ENCODE data around the gene KIF22. TPM values are rescaled to one million over a fixed set of nuclear protein-coding genes. Genes with fewer than 3 reads are reported as not detected.
"Not testable (repeated sequence)": the region's sequence is repeated elsewhere in the genome, so short reads cannot be mapped to it uniquely, and the experiment has no call there.

KIF22 gene
- total RNA-seq, 1 donor: 78.5 TPM

DNA sequence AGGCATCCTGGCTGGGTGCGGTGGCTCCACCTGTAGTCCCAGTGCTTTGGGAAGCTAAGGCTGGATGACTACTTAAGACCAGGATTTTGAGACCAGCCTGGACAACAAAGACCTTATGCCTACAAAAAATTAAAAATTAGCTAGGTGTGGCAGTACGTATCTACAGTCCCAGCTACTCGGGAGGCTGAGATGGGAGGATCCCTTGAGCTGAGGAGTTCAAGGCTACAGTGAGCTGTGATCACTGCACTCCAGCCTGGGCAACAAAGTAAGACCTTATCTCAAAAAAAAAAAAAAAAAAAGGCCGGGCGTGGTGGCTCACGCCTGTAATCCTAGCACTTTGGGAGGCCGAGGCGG, 35.8 kb downstream of the KIF22 start:
- H3K4me3 ChIP-seq (ENCODE audit: low read length): no peak overlapping the region
- no peaks in the 10 kb centered on the region for H3K27me3 ChIP-seq (ENCODE audit: insufficient read depth, low read length)
- peaks cover 76% of the 10 kb centered on the region for H3K4me1 ChIP-seq (ENCODE audit: insufficient read depth, low read length)
- H3K9me3 ChIP-seq (ENCODE audit: low read depth, low read length): no peaks in the 10 kb centered on the region

DNA sequence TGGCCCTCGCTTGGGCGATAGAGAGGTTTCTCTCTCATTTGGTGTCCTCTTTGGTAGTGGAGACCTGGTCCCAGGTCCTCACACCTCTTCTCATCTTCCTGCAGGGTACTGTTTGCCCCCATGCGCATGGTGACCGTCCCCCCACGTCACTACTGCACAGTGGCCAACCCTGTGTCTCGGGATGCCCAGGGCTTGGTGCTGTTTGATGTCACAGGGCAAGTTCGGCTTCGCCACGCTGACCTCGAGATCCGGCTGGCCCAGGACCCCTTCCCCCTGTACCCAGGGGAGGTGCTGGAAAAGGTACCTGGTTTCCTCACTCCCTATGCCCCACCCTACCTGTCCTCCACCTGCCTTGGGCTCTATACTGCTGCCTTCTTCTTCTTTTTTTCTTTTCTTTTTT, 40.2 kb downstream of the KIF22 start:
- no peaks in the 10 kb centered on the region for H3K9me3 ChIP-seq (ENCODE audit: low read depth, low read length)
- peaks cover 33% of the 10 kb centered on the region for H3K4me1 ChIP-seq (ENCODE audit: insufficient read depth, low read length)
- H3K27me3 ChIP-seq (ENCODE audit: insufficient read depth, low read length): no peaks in the 10 kb centered on the region
- no peak overlapping the region for H3K4me3 ChIP-seq (ENCODE audit: low read length)

DNA sequence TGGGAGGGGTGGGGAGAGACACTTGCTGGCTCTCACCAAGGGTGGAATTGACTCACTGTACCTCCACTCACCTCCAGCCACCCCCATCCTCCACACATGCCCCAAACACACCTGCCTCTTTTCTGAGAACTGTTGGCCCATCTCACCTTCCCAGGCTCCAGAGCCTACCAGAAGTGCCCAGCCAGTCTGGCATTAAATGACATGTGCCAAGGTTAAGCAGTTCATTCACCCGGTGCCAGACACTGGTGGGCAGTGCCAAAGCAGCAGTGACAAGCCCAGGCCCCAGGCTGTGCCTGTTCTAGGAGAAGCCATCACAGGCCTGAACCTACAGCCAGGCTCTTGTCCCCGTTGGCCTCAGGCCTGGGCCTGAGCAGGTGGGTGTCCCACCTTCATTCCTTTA, 40.9 kb downstream of the KIF22 start:
- no peak overlapping the region for H3K4me3 ChIP-seq (ENCODE audit: low read length)
- H3K27me3 ChIP-seq (ENCODE audit: insufficient read depth, low read length): no peaks in the 10 kb centered on the region
- no peaks in the 10 kb centered on the region for H3K9me3 ChIP-seq (ENCODE audit: low read depth, low read length)
- peaks cover 26% of the 10 kb centered on the region for H3K4me1 ChIP-seq (ENCODE audit: insufficient read depth, low read length)

DNA sequence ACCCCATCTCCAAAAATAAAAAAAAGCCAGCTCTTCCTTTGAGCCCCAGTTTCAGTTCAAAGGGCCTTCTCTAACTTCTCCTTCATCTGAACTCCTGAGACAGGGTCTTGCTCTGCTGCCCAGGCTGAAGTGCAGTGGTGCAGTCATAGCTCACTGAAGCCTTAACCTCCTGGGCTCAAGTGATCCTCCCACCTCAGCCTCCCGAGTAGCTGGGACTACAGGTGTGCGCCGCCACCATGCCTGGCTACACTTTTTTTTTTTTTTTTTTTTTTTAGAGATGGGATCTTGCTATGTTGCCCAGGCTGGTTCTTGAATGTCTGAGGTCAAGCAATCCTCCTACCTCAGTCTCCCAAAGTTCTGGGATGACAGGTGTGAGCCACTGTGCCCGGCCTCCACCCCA, 42.7 kb downstream of the KIF22 start:
- not testable (repeated sequence) for H3K4me3 ChIP-seq (ENCODE audit: low read length); H3K9me3 ChIP-seq (ENCODE audit: low read depth, low read length); H3K27me3 ChIP-seq (ENCODE audit: insufficient read depth, low read length)
- H3K4me1 ChIP-seq (ENCODE audit: insufficient read depth, low read length): peaks cover 13% of the 10 kb centered on the region

DNA sequence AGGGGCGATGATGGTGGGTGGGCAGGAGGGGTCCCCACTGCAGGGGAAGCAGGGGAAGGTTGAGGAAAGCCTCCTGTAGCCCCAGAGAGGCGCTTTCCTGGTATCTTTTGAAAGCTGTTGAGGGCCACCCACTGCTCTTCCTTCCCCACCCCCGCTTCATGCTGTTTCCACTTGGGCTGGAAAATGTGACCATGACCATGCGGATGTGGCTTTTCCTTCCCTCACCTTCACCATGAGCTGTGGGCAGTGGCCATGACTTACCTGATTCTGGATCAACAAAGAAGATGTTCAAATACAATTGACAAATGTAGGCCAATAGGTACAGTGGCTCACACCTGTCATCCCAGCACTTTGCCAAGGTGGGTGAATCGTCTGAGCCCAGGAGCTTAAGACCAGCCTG, 43.5 kb downstream of the KIF22 start:
- Histone ChIP-seq H3K9me3 (ENCODE audit: low read depth, low read length) (no peaks in the 10 kb centered on the region), H3K4me3 (ENCODE audit: low read length) (no peak overlapping the region), H3K4me1 (ENCODE audit: insufficient read depth, low read length) (peaks cover 5% of the 10 kb centered on the region)

DNA sequence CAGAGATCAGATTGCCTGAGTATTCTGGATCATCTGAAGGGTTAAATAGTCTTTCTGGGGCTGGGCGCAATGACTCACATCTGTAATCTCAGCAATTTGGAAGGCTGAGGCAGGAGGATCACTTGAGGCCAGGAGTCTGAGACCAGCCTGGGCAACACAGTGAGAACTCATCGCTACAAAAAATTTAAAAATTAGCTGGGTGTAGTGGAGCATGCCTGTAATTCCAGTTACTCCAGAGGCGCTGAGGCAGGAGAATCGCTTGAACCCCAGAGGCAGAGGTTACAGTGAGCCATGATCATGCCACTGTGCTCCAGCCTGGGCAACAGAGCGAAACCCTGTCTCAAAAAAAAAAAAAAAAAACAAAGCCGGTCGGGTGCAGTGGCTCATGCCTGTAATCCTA, 45.4 kb downstream of the KIF22 start:
- Histone ChIP-seq H3K4me3 (ENCODE audit: low read length) (no peak overlapping the region), H3K4me1 (ENCODE audit: insufficient read depth, low read length) (no peaks in the 10 kb centered on the region), H3K27me3 (ENCODE audit: insufficient read depth, low read length) (no peaks in the 10 kb centered on the region), H3K9me3 (ENCODE audit: low read depth, low read length) (no peaks in the 10 kb centered on the region)

More for the DNA sequence above, 43.5 kb downstream of the KIF22 start:
- H3K27me3 ChIP-seq (ENCODE audit: insufficient read depth, low read length): no peaks in the 10 kb centered on the region

DNA sequence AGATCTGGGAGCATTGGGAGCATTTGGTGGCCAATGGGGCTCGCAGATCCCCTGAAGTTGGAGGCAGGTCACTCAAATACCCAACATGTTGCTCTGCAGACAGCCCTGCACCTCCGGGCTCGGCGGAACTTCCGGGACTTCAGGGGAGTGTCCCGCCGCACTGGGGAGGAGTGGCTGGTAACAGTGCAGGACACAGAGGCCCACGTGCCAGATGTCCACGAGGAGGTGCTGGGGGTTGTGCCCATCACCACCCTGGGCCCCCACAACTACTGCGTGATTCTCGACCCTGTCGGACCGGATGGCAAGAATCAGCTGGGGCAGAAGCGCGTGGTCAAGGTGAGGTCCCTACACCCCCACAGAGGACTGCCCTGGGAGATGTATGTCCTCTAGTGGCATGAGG, 46.1 kb downstream of the KIF22 start:
- no peaks in the 10 kb centered on the region for H3K27me3 ChIP-seq (ENCODE audit: insufficient read depth, low read length)
- H3K9me3 ChIP-seq (ENCODE audit: low read depth, low read length): no peaks in the 10 kb centered on the region
- no peak overlapping the region for H3K4me3 ChIP-seq (ENCODE audit: low read length)
- no peaks in the 10 kb centered on the region for H3K4me1 ChIP-seq (ENCODE audit: insufficient read depth, low read length)

DNA sequence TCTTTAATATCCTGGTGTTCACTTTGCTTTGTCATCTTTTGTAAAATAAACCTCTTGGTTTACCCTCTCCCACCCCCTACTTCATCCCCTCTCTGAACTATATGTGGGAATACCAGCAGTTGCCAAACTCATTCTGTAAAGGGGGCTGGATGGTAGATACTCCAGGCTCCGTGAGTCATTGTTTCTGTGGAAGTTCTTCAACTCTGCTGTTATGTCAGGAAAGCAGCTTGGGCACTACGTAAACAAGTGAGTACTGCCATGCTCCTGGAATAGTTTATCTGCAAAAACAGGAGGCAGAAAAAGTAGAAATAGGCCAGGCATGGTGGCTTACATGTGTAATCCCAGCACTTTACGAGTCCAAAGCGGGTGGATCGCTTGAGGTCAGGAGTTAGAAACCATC, 47.3 kb downstream of the KIF22 start:
- Histone ChIP-seq H3K9me3 (ENCODE audit: low read depth, low read length) (no peaks in the 10 kb centered on the region), H3K27me3 (ENCODE audit: insufficient read depth, low read length) (no peaks in the 10 kb centered on the region), H3K4me3 (ENCODE audit: low read length) (no peak overlapping the region), H3K4me1 (ENCODE audit: insufficient read depth, low read length) (no peaks in the 10 kb centered on the region)

DNA sequence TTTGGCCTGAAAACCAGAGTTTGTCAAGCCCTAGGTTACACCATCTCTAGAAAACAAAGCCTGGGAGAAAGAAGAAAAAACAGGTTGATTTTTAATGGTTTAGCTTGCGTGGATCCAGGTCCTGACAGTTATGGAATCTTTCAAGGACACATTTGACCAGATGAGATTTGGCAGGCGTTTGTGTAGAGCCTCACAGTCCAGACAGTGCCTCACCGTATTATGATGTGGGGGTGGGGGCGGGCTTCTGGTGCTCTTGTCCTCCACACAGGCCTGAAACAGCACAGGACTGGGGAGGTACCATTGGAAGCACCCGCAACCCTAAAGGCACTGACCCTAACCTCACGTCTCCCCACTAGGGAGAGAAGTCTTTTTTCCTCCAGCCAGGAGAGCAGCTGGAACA, 49.3 kb downstream of the KIF22 start:
- H3K4me3 ChIP-seq (ENCODE audit: low read length): no peak overlapping the region
- H3K9me3 ChIP-seq (ENCODE audit: low read depth, low read length): no peaks in the 10 kb centered on the region
- H3K4me1 ChIP-seq (ENCODE audit: insufficient read depth, low read length): no peaks in the 10 kb centered on the region
- H3K27me3 ChIP-seq (ENCODE audit: insufficient read depth, low read length): no peaks in the 10 kb centered on the region

DNA sequence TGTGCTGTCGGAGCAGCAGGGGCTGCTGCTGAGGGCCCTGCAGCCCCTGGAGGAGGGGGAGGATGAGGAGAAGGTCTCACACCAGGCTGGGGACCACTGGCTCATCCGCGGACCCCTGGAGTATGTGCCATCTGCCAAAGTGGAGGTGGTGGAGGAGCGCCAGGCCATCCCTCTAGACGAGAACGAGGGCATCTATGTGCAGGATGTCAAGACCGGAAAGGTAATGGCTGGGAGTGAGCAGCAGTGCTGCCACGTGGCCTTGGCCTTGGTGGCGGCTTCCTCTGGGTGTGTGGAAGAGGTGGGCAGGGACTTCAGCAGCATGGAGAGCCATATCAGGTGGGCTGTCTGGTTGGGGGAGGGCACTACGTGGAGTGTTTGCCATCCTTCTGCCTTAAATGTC, 49.7 kb downstream of the KIF22 start:
- no peaks in the 10 kb centered on the region for H3K27me3 ChIP-seq (ENCODE audit: insufficient read depth, low read length)
- no peaks in the 10 kb centered on the region for H3K4me1 ChIP-seq (ENCODE audit: insufficient read depth, low read length)
- H3K4me3 ChIP-seq (ENCODE audit: low read length): no peak overlapping the region
- no peaks in the 10 kb centered on the region for H3K9me3 ChIP-seq (ENCODE audit: low read depth, low read length)

DNA sequence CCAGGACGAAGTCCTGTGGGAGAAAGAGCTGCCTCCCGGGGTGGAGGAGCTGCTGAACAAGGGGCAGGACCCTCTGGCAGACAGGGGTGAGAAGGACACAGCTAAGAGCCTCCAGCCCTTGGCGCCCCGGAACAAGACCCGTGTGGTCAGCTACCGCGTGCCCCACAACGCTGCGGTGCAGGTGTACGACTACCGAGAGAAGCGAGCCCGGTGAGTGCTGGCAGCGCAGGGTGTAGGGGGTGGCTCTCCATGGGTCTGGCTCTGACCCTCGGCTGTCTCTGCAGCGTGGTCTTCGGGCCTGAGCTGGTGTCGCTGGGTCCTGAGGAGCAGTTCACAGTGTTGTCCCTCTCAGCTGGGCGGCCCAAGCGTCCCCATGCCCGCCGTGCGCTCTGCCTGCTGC, 51.1 kb downstream of the KIF22 start:
- H3K4me1 ChIP-seq (ENCODE audit: insufficient read depth, low read length): no peaks in the 10 kb centered on the region
- H3K9me3 ChIP-seq (ENCODE audit: low read depth, low read length): no peaks in the 10 kb centered on the region
- H3K27me3 ChIP-seq (ENCODE audit: insufficient read depth, low read length): no peaks in the 10 kb centered on the region
- H3K4me3 ChIP-seq (ENCODE audit: low read length): no peak overlapping the region

DNA sequence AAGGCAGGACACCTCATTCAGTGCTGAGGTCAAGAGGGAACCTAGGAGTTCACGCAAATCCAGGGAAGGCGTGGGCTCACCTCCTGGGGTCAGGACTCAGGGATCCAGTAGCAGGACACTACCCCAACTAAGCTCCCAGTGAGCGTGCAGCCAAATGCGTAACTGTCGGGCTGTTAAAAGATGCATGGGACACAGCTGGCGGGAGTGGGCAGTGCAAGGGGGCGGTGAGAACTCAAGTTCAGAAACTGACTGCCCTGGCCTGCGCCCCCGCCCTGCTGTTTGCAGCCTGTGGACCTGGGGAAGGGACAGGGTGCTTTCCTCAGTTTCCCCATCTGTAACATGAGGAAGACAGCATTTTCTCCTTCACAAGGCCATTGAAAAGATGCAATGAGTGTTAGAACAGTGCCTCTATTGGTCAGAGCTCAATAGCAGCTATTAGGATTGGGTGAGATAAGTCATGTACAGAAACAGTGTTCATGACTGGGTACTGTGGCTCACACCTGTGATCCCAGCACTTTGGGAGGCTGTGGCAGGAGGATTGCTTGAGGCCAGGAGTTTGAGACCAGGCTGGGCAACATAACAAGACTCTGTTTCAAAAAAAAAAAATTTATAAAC, 52.3 kb downstream of the KIF22 start:
- Histone ChIP-seq H3K27me3 (ENCODE audit: insufficient read depth, low read length) (no peaks in the 10 kb centered on the region), H3K4me3 (ENCODE audit: low read length) (no peak overlapping the region), H3K4me1 (ENCODE audit: insufficient read depth, low read length) (no peaks in the 10 kb centered on the region), H3K9me3 (ENCODE audit: low read depth, low read length) (no peaks in the 10 kb centered on the region)

DNA sequence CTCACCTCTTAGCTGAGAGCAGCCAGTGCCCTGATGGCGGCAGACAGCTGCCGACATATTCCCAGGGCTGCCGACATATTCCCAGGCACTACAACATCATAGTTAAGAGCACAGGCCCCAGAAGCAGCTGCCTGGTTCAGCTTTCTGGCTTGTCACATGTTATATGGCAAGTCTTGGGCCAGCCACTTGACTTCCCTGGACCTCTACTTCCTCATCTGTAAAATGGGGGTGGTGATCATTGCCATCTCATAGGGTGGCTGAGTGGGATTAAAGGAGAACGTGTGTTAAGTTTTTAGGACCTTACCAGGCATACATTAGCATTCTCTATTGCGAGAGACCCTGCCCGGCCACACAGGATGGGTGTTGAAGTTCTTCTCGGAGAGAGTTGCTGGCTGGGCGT, 53.4 kb downstream of the KIF22 start:
- Histone ChIP-seq H3K9me3 (ENCODE audit: low read depth, low read length) (no peaks in the 10 kb centered on the region), H3K27me3 (ENCODE audit: insufficient read depth, low read length) (no peaks in the 10 kb centered on the region), H3K4me3 (ENCODE audit: low read length) (no peak overlapping the region), H3K4me1 (ENCODE audit: insufficient read depth, low read length) (no peaks in the 10 kb centered on the region)

DNA sequence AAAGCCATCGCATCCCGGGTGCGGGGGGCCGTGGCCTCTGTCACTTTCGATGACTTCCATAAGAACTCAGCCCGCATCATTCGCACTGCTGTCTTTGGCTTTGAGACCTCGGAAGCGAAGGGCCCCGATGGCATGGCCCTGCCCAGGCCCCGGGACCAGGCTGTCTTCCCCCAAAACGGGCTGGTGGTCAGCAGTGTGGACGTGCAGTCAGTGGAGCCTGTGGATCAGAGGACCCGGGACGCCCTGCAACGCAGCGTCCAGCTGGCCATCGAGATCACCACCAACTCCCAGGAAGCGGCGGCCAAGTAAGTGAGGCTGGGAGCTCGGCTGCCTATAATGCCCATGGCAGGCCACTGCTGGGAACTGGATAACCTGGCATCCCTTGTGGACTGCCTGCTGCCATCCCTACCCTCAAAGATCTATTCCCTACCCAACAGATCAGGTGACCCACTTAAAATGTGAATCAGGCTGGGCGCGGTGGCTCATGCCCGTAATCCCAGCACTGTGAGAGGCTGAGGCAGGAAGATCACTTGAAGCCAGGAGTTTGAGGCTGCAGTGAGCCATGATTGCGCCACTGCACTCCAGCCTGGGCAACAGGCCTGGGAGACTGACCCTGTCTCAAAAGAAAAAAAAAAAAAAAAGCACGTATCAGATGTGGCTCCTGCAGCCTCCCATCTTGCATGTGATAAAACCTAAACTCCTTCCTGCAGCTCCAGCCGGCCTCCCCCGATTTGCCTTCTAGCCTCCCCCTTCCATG, 54.2 kb downstream of the KIF22 start:
- Histone ChIP-seq H3K9me3 (ENCODE audit: low read depth, low read length) (no peaks in the 10 kb centered on the region), H3K4me3 (ENCODE audit: low read length) (no peak overlapping the region), H3K4me1 (ENCODE audit: insufficient read depth, low read length) (no peaks in the 10 kb centered on the region), H3K27me3 (ENCODE audit: insufficient read depth, low read length) (no peaks in the 10 kb centered on the region)

DNA sequence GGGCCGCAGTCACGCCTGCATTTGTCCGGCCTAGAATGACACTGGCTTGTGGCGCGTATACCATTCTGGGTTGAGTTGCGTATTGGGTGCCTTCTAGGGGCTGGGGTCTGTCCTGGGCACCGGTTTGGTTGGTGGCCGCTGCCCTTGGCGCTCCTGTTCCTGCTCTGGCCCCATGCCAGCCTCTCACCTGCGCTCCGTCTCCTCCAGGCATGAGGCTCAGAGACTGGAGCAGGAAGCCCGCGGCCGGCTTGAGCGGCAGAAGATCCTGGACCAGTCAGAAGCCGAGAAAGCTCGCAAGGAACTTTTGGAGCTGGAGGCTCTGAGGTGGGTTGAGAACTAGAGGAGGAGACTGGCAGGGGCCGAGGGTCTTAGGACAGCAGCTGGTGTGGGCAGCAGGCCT, 55.1 kb downstream of the KIF22 start:
- no peak overlapping the region for H3K4me3 ChIP-seq (ENCODE audit: low read length)
- H3K4me1 ChIP-seq (ENCODE audit: insufficient read depth, low read length): no peaks in the 10 kb centered on the region
- H3K9me3 ChIP-seq (ENCODE audit: low read depth, low read length): no peaks in the 10 kb centered on the region
- no peaks in the 10 kb centered on the region for H3K27me3 ChIP-seq (ENCODE audit: insufficient read depth, low read length)
